H1 (cell line): ENCODE results near the gene EPHA5. TPM values are rescaled to one million over a fixed set of nuclear protein-coding genes. Genes with fewer than 3 reads are reported as not detected.

Source experiments
- CTCF ChIA-PET: fragments of 300-600 bp; sonication (Branson Sonifier 250); formaldehyde crosslinking; loops from one replicate; lab custom pipeline; 2021; ENCODE audit not compliant: partially characterized antibody; lab: Charles Lee
- POLR2A ChIA-PET: fragments of 300-600 bp; sonication (Branson Sonifier 250); formaldehyde crosslinking; loops from one replicate; lab custom pipeline; 2021; ENCODE audit warnings: inconsistent platforms; ENCODE audit not compliant: partially characterized antibody; lab: Charles Lee
- DNase-seq, 2 experiments: peaks; one replicate each; pipeline versions ENCODE4 v3.0.0 to v3.0.0-alpha.2; 2010 to 2022; ENCODE audit warnings: low spot score in 2 of 2, low read depth in 1 of 2, mixed read lengths in 1 of 2
- FAIRE-seq: peaks from 2 replicates; lab custom pipeline; 2011; peaks lifted over from hg19 to GRCh38; lab: Jason Lieb, UNC
- H2AFZ ChIP-seq: 2 replicates; pipeline ENCODE4 v1.8.1; 2012; ENCODE audit warnings: low read length, inconsistent platforms
- H2AK5ac ChIP-seq: 2 replicates; pipeline ENCODE4 v1.6.1; 2013; ENCODE audit warnings: low read depth, low read length
- H2BK120ac ChIP-seq: replicated peaks from 2 replicates; pipeline ENCODE3; 2013; ENCODE audit warnings: low read depth, low read length, inconsistent platforms
- H2BK12ac ChIP-seq: 2 replicates; pipeline ENCODE4 v1.6.1; 2013; ENCODE audit warnings: low read depth, low read length
- H2BK15ac ChIP-seq: 2 replicates; pipeline ENCODE4 v1.6.1; 2013; ENCODE audit warnings: low read length
- H2BK20ac ChIP-seq: 2 replicates; pipeline ENCODE4 v1.6.1; 2013; ENCODE audit warnings: low read length
- H2BK5ac ChIP-seq: 2 replicates; pipeline ENCODE4 v1.6.1; 2013; ENCODE audit warnings: low read depth, low read length
- H3K14ac ChIP-seq: 2 replicates; pipeline ENCODE4 v1.6.1; 2013; ENCODE audit warnings: inconsistent platforms; ENCODE audit not compliant: insufficient read length
- H3K18ac ChIP-seq: 2 replicates; pipeline ENCODE4 v1.6.1; 2013; ENCODE audit warnings: low read length; ENCODE audit errors: extremely low read depth
- H3K23ac ChIP-seq: 2 replicates; pipeline ENCODE4 v1.6.1; 2013; ENCODE audit warnings: inconsistent platforms; ENCODE audit not compliant: insufficient read length
- H3K23me2 ChIP-seq: 2 replicates; pipeline ENCODE4 v1.6.1; 2013; ENCODE audit warnings: low read depth, low read length
- H3K27ac ChIP-seq: 2 replicates; pipeline ENCODE4 v1.6.1; 2011; ENCODE audit warnings: low read depth, low read length, inconsistent platforms
- H3K27me3 ChIP-seq, 4 experiments: replicated peaks in 1 of 4; 1 replicate in 1 of 4; 2 replicates in 3 of 4; pipeline versions ENCODE4 v1.6.1 to v1.8.1; 2011 to 2013; ENCODE audit warnings: low read length in 3 of 4, mild to moderate bottlenecking in 3 of 4, inconsistent platforms in 2 of 4, mixed read lengths in 2 of 4, moderate library complexity in 1 of 4; ENCODE audit not compliant: control insufficient read depth in 3 of 4, insufficient read depth in 3 of 4; ENCODE audit errors: extremely low read depth in 1 of 4
- H3K36me3 ChIP-seq, 4 experiments: 2 replicates each; pipeline versions ENCODE4 v1.6.1 to v1.8.1; 2011 to 2013; ENCODE audit warnings: mild to moderate bottlenecking in 4 of 4, low read length in 3 of 4, moderate library complexity in 2 of 4, control low read depth in 1 of 4, inconsistent platforms in 1 of 4; ENCODE audit not compliant: insufficient read depth in 4 of 4, control insufficient read depth in 2 of 4
- H3K4ac ChIP-seq: replicated peaks from 2 replicates; pipeline ENCODE3; 2013; ENCODE audit warnings: low read length, low read depth, mixed read lengths, inconsistent platforms; ENCODE audit not compliant: insufficient read length
- H3K4me1 ChIP-seq, 4 experiments: replicated peaks in 1 of 4; 1 replicate in 1 of 4; 2 replicates in 3 of 4; pipeline versions ENCODE4 v1.6.1 to v1.8.1; 2011 to 2013; ENCODE audit warnings: low read length in 3 of 4, inconsistent platforms in 2 of 4, mixed read lengths in 1 of 4; ENCODE audit not compliant: insufficient read depth in 4 of 4, control insufficient read depth in 3 of 4
- H3K4me2 ChIP-seq, 2 experiments: 2 replicates each; pipeline versions ENCODE4 v1.6.1 to v1.8.1; 2011 to 2013; ENCODE audit warnings: low read depth in 2 of 2, low read length in 2 of 2, control low read depth in 1 of 2, inconsistent platforms in 1 of 2, mild to moderate bottlenecking in 1 of 2; ENCODE audit not compliant: insufficient read depth in 1 of 2
- H3K4me3 ChIP-seq, 4 experiments: fragments of 200-600, 300-600 bp in 1 of 4; sonication (generic), shearing (Covaris generic), sonication (Bioruptor Twin) in 1 of 4; 2 replicates each; pipeline versions ENCODE4 v1.5.1 to v1.8.1; 2011 to 2016; ENCODE audit warnings: low read length in 4 of 4, low read depth in 3 of 4, control low read depth in 2 of 4, inconsistent platforms in 2 of 4, mild to moderate bottlenecking in 2 of 4, mixed read lengths in 1 of 4, moderate library complexity in 1 of 4; ENCODE audit not compliant: insufficient read depth in 2 of 4; ENCODE audit errors: extremely low read depth in 1 of 4
- H3K56ac ChIP-seq: replicated peaks from 2 replicates; pipeline ENCODE3; 2013; ENCODE audit warnings: low read depth, mild to moderate bottlenecking, mixed read lengths, low read length, inconsistent platforms; ENCODE audit not compliant: insufficient read length
- H3K79me1 ChIP-seq: 2 replicates; pipeline ENCODE4 v1.6.1; 2013; ENCODE audit warnings: low read depth, low read length, control low read depth
- H3K79me2 ChIP-seq, 2 experiments: 2 replicates each; pipeline versions ENCODE4 v1.6.1 to v1.8.1; 2012 to 2013; ENCODE audit warnings: low read length in 2 of 2, mild to moderate bottlenecking in 2 of 2, inconsistent platforms in 1 of 2; ENCODE audit not compliant: insufficient read depth in 2 of 2, control insufficient read depth in 1 of 2
- H3K9ac ChIP-seq, 4 experiments: replicated peaks in 1 of 4; 1 replicate in 1 of 4; 2 replicates in 3 of 4; pipeline versions ENCODE4 v1.6.1 to v1.8.1; 2011 to 2013; ENCODE audit warnings: low read depth in 3 of 4, low read length in 3 of 4, control low read depth in 2 of 4, mild to moderate bottlenecking in 2 of 4, moderate library complexity in 2 of 4, inconsistent platforms in 1 of 4; ENCODE audit errors: extremely low read depth in 1 of 4
- H3K9me3 ChIP-seq, 2 experiments: 2 replicates each; pipeline versions ENCODE4 v1.6.1 to v1.8.1; 2012 to 2013; ENCODE audit warnings: mild to moderate bottlenecking in 2 of 2, moderate library complexity in 2 of 2, control low read depth in 1 of 2, inconsistent platforms in 1 of 2, low read depth in 1 of 2, low read length in 1 of 2, mixed read lengths in 1 of 2; ENCODE audit not compliant: insufficient read depth in 2 of 2
- H4K20me1 ChIP-seq, 2 experiments: replicated peaks in 1 of 2; 2 replicates each; pipeline versions ENCODE3 to v1.8.1; 2011 to 2013; ENCODE audit warnings: inconsistent platforms in 2 of 2, low read length in 2 of 2, mild to moderate bottlenecking in 1 of 2; ENCODE audit not compliant: insufficient read depth in 2 of 2, control insufficient read depth in 1 of 2
- H4K5ac ChIP-seq: 2 replicates; pipeline ENCODE4 v1.6.1; 2013; ENCODE audit warnings: low read length, low read depth, mixed read lengths, inconsistent platforms; ENCODE audit not compliant: insufficient read length
- H4K8ac ChIP-seq: 2 replicates; pipeline ENCODE4 v1.8.0; 2013; ENCODE audit warnings: mild to moderate bottlenecking, moderate library complexity, low read length, inconsistent platforms; ENCODE audit not compliant: insufficient read depth; ENCODE audit errors: extremely low read depth
- H4K91ac ChIP-seq: replicated peaks from 2 replicates; pipeline ENCODE3; 2013; ENCODE audit warnings: low read length, mixed read lengths, inconsistent platforms; ENCODE audit not compliant: insufficient read length
- ATF3 ChIP-seq: IDR thresholded peaks from 2 replicates; pipeline ENCODE4 v1.6.1; 2011; ENCODE audit warnings: low read depth, mild to moderate bottlenecking, low read length; ENCODE audit not compliant: insufficient read depth
- BCL11A ChIP-seq, 2 experiments: IDR thresholded peaks; one replicate each; pipeline ENCODE4 v1.6.1; 2011; ENCODE audit warnings: low read depth in 2 of 2, low read length in 2 of 2, mild to moderate bottlenecking in 2 of 2
- CTCF ChIP-seq, 3 experiments: IDR thresholded peaks; 1 replicate in 2 of 3; 2 replicates in 1 of 3; pipeline versions ENCODE4 v1.5.1 to v1.6.1; 2011; ENCODE audit warnings: low read length in 3 of 3, mild to moderate bottlenecking in 3 of 3, inconsistent platforms in 2 of 3, low read depth in 1 of 3, moderate library complexity in 1 of 3; ENCODE audit not compliant: insufficient read depth in 1 of 3; ENCODE audit errors: control extremely low read depth in 1 of 3
- HDAC6 ChIP-seq: IDR thresholded peaks from one replicate; pipeline ENCODE4 v1.7.1; 2012; ENCODE audit warnings: low read depth, mild to moderate bottlenecking, inconsistent platforms, low read length, moderate library complexity
- NRF1 ChIP-seq: IDR thresholded peaks from 2 replicates; pipeline ENCODE4 v1.6.1; 2011; ENCODE audit warnings: mild to moderate bottlenecking, low read depth, low read length, improper control_type of control experiment
- RAD21 ChIP-seq, 2 experiments: IDR thresholded peaks in 1 of 2; conservative IDR thresholded peaks in 1 of 2; 2 replicates each; pipeline ENCODE4 v1.6.1; 2011; ENCODE audit warnings: low read depth in 2 of 2, low read length in 2 of 2, improper control_type of control experiment in 1 of 2, inconsistent platforms in 1 of 2, mild to moderate bottlenecking in 1 of 2, moderate library complexity in 1 of 2
- WGBS, 2 experiments: shearing (Covaris generic) in 1 of 2; methylation state at CpG; one replicate each; pipeline versions ENCODE4 v1.1.6 to v1.1.7; 2013 to 2015; ENCODE audit warnings: low lambda C conversion rate in 2 of 2, mixed read lengths in 2 of 2, inconsistent platforms in 1 of 2, low coverage in 1 of 2, missing lambda C conversion rate in 1 of 2; ENCODE audit not compliant: insufficient replicate concordance in 2 of 2, insufficient coverage in 1 of 2, insufficient read length in 1 of 2; ENCODE audit errors: extremely low coverage in 1 of 2, missing lambda C conversion rate in 1 of 2; 5-methylcytosine and 5-hydroxymethylcytosine counted together
- polyA plus RNA-seq, 7 experiments: library from polyadenylated mRNA; depleted of rRNA in 3 of 7; stranded (reverse) in 5 of 7; unstranded in 2 of 7; fragments of >200 nt in 5 of 7; fragments of 200-250 nt in 2 of 7; gene quantifications; 1 replicate in 5 of 7; 2 replicates in 1 of 7; 4 replicates in 1 of 7; pipeline versions ENCODE4 v1.2.1 to v1.2.3, GENCODE V29; 2011 to 2013; ENCODE audit warnings: missing spikeins in 2 of 7, mixed read lengths in 2 of 7
- total RNA-seq: library from RNA; stranded (reverse); fragmentation: NEBNext Ultra II Directional; extraction: Animal tissue kit (Norgen Biotek cat#: 25700); gene quantifications from 2 replicates; pipeline ENCODE4 v1.2.1, GENCODE V29; 2021

EPHA5 gene
- total and polyA plus RNA-seq, 2 of the 8 experiments (the other 6 are each of a cell fraction or from before 2014, with no cell fraction given): 0.03 to 0.11 TPM

DNA sequence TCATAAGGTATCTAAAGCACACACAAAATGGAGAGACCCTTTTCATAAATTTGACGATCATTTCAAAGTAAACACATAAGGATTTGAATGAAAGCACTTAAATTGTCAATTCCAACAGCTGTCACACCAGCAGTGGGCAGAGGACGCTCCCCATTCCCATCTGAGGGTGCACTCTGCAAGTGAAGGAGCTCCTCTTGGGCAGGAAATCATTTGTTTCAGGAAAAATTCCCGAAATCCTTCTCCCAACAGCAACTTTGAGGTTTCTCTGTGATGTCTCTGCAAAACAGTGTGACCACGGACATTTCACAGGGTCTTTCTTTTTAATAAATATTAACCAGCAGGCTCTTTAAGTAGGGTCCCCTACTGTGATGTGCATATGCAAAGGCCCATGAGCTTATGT, 111.0 kb downstream of the EPHA5 start:
- no peak overlapping the region for H3K4me3 ChIP-seq
- DNase-seq: peak in 1 of 2 experiments; percentile 40
- H2AK5ac ChIP-seq: no peak overlapping the region
- no peak overlapping the region for H3K9ac ChIP-seq
- H3K27me3 ChIP-seq: no peaks in the 10 kb centered on the region
- ChIA-PET POLR2A (interaction anchor here (1.3 kb wide), 1 partner anchor 31 kb away, joined by 4 read pairs; no protein-coding TSS in a partner anchor), CTCF (no interaction called here)
- H3K14ac ChIP-seq: no peak overlapping the region
- no peak overlapping the region for H3K56ac ChIP-seq
- H3K4me2 ChIP-seq: peak overlapping the region in 1 of 2 experiments; percentile 11; a peak in 2 of 4 replicates
- no peaks in the 10 kb centered on the region for H3K36me3 ChIP-seq
- H4K91ac ChIP-seq: no peak overlapping the region
- H3K27ac ChIP-seq: no peak overlapping the region
- H2BK12ac ChIP-seq: no peak overlapping the region
- H3K18ac ChIP-seq: no peak overlapping the region
- no peak overlapping the region for H4K8ac ChIP-seq
- no peaks in the 10 kb centered on the region for H3K79me2 ChIP-seq
- H4K5ac ChIP-seq: no peak overlapping the region
- H2BK15ac ChIP-seq: no peak overlapping the region
- H2AFZ ChIP-seq: no peak overlapping the region
- H4K20me1 ChIP-seq: no peaks in the 10 kb centered on the region
- H2BK5ac ChIP-seq: no peak overlapping the region
- H3K23ac ChIP-seq: no peak overlapping the region
- no peak overlapping the region for H3K4ac ChIP-seq
- H3K4me1 ChIP-seq: peaks cover 0 to 3% (median 0%) of the 10 kb centered on the region in 4 experiments; a peak in 1 of 7 replicates
- no peaks in the 10 kb centered on the region for H3K23me2 ChIP-seq
- no peak for FAIRE-seq
- no peaks in the 10 kb centered on the region for H3K9me3 ChIP-seq
- no peak for TF ChIP-seq HDAC6
- no peak for TF ChIP-seq ATF3
- TF ChIP-seq CTCF (IDR thresholded peaks at IDR 0.05; ENCODE audit: control extremely low read depth in 1 of 3, insufficient read depth in 1 of 3, low read depth in 1 of 3, low read length in 3 of 3): no peak
- 0 out of 4 replicates have a peak, but pooled peaks of 1 of the 2 experiments have one; percentile 2 for TF ChIP-seq RAD21 (IDR thresholded peaks at IDR 0.05 in 1 of 2, conservative IDR thresholded peaks at IDR 0.05 in 1 of 2; ENCODE audit: low read depth in 2 of 2, low read length in 2 of 2)
- TF ChIP-seq NRF1: no peak
- TF ChIP-seq BCL11A (IDR thresholded peaks at IDR 0.05; ENCODE audit: low read depth in 2 of 2, low read length in 2 of 2): no peak
- no peak overlapping the region for H2BK20ac ChIP-seq
- H2BK120ac ChIP-seq: no peak overlapping the region
- H3K79me1 ChIP-seq: no peaks in the 10 kb centered on the region
- 24% methylated on average over 4 of the region's 4 CpGs; no CpG with 5 or more reads in 1 of the 2 experiments for WGBS, 2 experiments
